Activated CD8-positive, alpha-beta memory T cell treated with anti-CD3 and anti-CD28 coated beads, Interleukin-2, amount 50 U/mL, for 1 hour (primary cell): ENCODE results near the gene SFT2D1.
"Not testable (repeated sequence)": the region's sequence is repeated elsewhere in the genome, so short reads cannot be mapped to it uniquely, and the experiment has no call there.

ENCODE experiments used
- DNase-seq: peaks from one replicate; pipeline ENCODE4 v3.0.0-alpha.2; 2020; ENCODE audit errors: extremely low read depth

SFT2D1 gene

GRCh38 chr6:166342349-166343149 is at the start of gene SFT2D1:
SFT2D1 (minus strand) TSS chr6:166342545; CDS start chr6:166342481, 64 bp downstream.
- peak; percentile 31 for DNase-seq

GRCh38 chr6:166389119-166389518 is 46.8 kb upstream of the SFT2D1 start:
- DNase-seq, result no peak

- no peak for DNase-seq
Observed at GRCh38 chr6:166388290-166389004, 46.1 kb upstream of the SFT2D1 start.

- no peak for DNase-seq
Observed at GRCh38 chr6:166387642-166388289, 45.4 kb upstream of the SFT2D1 start.

GRCh38 chr6:166387098-166387497 is 44.8 kb upstream of the SFT2D1 start:
- not testable (repeated sequence) for DNase-seq

- no peak for DNase-seq
Observed at GRCh38 chr6:166386111-166386510, 43.8 kb upstream of the SFT2D1 start.

- not testable (repeated sequence) for DNase-seq
Observed at GRCh38 chr6:166383802-166384363, 41.5 kb upstream of the SFT2D1 start.

GRCh38 chr6:166382933-166383801 is 40.8 kb upstream of the SFT2D1 start, which contains the start of gene MPC1:
MPC1 (minus strand) TSS chr6:166382940; CDS start chr6:166382876, 64 bp downstream.
- peak; percentile 65 for DNase-seq

GRCh38 chr6:166382500-166382932 is 40.2 kb upstream of the SFT2D1 start:
- DNase-seq, result no peak

GRCh38 chr6:166381733-166382499 is 39.6 kb upstream of the SFT2D1 start:
- no peak for DNase-seq

GRCh38 chr6:166381381-166381732 is 39.0 kb upstream of the SFT2D1 start:
- DNase-seq, result no peak

- no peak for DNase-seq
Observed at GRCh38 chr6:166379800-166380199, 37.5 kb upstream of the SFT2D1 start.

- DNase-seq, result no peak
Observed at GRCh38 chr6:166379103-166379586, 36.8 kb upstream of the SFT2D1 start.

GRCh38 chr6:166377721-166378120 is 35.4 kb upstream of the SFT2D1 start:
- no peak for DNase-seq

GRCh38 chr6:166375013-166375412 is 32.7 kb upstream of the SFT2D1 start:
- DNase-seq, result no peak

- no peak for DNase-seq
Observed at GRCh38 chr6:166370489-166370888, 28.1 kb upstream of the SFT2D1 start.

GRCh38 chr6:166369782-166370181 is 27.4 kb upstream of the SFT2D1 start:
- no peak for DNase-seq

- DNase-seq, result no peak
Observed at GRCh38 chr6:166366921-166367320, 24.6 kb upstream of the SFT2D1 start.

- no peak for DNase-seq
Observed at GRCh38 chr6:166365806-166366205, 23.5 kb upstream of the SFT2D1 start.

GRCh38 chr6:166365221-166365620 is 22.9 kb upstream of the SFT2D1 start:
- no peak for DNase-seq
